GM21447 (cell line): ENCODE data around the gene PIP5K1A.
A peak's percentile ranks its signal among the peaks of the same experiment; 100 is the strongest.
"Not testable (repeated sequence)": the region's sequence is repeated elsewhere in the genome, so short reads cannot be mapped to it uniquely, and the experiment has no call there.

Experiments
- ATAC-seq: cut with Tn5 transposase; IDR thresholded peaks from one replicate; pipeline ENCODE4 v1.9.1; 2021; ENCODE audit not compliant: unreplicated experiment

Gene PIP5K1A

GRCh38 chr1:151189637-151190445 lies 8.5 kb upstream of the PIP5K1A start, which contains the start of gene VPS72:
VPS72 (minus strand) TSS chr1:151190197; CDS start chr1:151190121, 76 bp downstream.
- peak; percentile 82 for ATAC-seq

DNA sequence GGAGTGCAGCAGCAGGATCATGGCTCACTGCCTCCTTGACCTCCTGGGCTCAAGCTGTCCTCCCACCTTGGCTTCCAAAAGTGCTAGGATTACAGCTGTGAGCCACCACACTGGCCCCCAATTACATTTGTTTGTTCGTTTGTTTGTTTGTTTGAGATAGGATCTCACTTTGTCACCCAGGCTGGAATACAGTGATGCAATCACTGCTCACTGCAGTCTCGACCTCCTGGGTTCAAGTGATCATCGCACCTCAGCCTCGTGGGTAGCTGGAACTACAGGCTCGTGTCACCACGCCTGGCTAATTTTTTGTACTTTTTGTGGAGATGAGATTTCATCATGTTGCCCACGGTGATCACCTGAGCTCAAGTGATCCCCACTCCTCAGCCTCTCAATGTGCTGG lies 6.3 kb upstream of the PIP5K1A start:
- ATAC-seq = no peak

GRCh38 chr1:151193304-151193703 lies 5.0 kb upstream of the PIP5K1A start:
- ATAC-seq = no peak

DNA sequence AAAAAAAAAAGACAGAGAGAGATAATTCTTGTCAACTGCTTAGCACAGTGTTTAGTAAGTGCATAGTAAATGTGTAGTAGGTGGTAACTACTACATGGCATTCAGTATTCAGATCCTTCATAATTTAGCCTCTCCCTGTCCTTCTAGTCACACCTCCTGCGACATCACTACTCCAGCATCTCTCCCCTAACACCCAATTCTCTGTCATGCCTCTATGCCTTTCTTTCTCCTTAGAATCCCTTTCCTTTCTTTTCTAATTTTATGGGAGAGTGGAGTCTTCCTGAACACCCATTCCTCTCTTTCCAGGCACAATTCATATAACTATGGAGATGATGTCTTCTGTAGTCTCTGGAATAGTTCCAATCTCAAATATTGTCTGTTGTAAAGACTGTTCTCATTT lies 4.5 kb upstream of the PIP5K1A start:
- no peak for ATAC-seq

DNA sequence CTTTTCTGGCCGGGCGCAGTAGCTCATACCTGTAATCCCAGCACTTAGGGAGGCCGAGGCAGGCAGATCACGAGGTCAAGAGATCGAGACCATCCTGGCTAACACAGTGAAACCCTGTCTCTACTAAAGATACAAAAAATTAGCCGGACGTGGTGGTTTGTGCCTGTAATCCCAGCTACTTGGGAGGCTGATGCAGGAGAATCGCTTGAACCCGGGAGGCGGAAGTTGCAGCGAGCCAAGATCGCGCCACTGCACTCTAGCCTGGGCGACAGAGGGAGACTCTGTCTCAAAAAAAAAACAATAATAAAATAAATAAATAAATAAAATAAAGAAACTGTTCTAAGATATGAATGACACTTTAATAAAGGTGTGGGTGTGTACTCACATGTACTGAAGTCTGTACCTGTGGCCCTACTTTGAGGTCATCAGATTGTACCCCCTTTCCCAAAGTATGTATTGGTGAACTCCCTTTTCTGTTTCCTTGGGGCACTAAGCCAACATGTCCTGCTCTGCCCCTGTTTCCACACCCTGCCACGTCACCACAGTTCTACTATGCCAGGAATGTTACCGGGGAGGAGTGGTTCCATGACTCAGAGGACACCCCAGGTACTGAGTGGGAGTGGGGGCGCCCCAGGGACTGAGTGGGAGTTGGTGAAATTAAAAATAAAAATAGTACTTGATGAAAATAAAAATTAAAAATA lies 3.3 kb upstream of the PIP5K1A start:
- ATAC-seq = not testable (repeated sequence)

GRCh38 chr1:151196292-151196800 lies 2.0 kb upstream of the PIP5K1A start:
- no peak for ATAC-seq

GRCh38 chr1:151197863-151198253 lies 494 bp upstream of the PIP5K1A start:
- no peak for ATAC-seq

DNA sequence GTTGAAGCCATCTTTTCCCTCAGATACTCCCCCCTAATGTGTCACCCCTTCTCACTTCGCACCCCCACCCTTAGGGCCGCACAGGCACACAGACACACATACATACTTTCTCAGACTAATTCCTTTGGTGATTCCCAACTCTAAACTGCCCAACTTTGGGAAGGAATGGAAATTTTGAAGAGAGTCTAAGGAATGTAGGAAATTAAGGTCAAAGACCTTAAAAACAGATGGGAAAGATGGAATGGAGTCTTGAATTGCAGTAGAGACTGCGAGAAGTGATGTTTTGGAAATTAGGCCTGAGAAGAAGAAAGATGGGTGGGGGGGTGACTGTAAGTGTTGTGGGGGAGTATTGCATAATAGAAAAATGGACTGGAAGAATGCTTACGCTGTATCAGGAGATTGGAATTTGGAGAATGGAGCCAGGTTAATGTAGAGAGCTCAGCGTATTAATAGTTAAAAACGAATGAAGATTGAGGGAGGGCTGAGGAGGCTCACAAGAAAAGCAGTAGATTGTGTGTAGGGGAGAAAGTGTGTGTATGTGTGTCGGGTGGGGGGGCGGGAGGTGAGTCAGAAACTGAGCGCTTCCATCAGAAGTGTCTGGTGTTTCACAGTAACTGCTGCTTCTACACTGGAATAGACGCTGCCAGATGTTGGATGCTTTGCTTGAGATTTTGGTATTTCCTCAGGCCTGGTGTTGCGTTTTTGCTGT lies 1.7 kb downstream of the PIP5K1A start:
- ATAC-seq = no peak

DNA sequence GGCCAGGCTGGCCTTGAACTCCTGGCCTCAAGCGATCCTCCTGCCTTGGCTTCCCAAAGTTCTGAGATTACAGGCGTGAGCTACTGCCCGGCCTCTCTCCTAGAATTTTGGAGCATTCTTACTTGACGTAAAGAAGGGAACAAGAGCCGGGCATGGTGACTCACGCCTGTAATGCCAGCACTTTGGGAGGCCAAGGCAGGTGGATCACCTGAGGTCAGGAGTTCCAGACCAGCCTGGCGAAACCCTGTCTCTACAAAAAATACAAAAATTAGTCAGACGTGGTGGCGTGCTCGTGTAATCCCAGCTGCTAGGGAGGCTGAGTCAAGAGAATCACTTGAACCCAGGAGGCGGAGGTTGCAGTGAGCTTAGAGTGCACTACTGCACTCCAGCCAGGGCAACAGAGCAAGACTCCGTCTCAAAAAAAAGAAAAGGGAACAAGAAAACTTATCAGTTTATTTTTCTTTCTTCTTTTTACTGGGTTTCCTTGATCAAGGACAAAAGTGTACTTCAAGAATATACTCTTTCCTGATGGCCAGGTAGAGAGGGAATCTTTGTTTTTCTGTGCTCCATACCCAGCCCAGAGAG lies 7.1 kb downstream of the PIP5K1A start:
- not testable (repeated sequence) for ATAC-seq

DNA sequence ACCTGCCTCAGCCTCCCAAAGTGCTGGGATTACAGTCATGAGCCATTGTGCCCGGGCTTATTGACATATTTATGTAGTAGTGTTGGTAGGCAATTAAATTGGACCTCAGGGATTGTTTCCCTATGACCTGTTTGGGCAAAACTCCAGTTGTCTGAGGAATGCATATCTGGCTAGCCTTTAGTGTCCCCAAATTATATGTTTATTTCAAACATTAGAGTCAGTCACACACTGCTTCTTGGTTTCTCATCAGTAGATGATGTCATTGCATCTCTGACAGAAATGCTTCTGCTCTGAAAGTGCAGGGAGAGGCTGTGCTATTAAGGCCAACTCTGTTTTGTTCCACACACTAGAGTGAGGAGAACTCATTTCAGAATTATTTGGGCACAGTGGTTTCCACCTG lies 12.5 kb downstream of the PIP5K1A start:
- no peak for ATAC-seq

GRCh38 chr1:151211972-151212705 lies 13.8 kb downstream of the PIP5K1A start:
- no peak for ATAC-seq

- ATAC-seq = no peak
Measured at GRCh38 chr1:151213560-151213959, 15.2 kb downstream of the PIP5K1A start.

DNA sequence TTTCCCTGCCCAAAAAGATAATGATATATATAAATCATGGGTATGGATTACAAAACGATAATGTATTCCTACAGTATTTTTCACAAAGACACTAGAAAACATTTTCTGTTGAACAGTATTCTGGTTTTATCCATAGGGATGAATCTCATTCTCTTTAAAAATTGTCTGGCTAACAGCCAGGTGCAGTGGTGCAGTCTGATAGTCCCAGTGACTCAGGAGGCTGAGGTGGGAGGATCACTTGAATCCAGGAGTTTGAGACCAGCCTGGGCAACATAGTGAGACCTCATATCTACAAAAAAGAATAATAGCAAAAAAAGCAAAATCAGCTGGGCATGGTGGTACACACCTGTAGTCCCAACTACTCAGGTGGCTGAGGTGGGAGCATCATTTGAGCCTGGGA lies 23.3 kb downstream of the PIP5K1A start:
- no peak for ATAC-seq

GRCh38 chr1:151222130-151222529 lies 23.8 kb downstream of the PIP5K1A start:
- ATAC-seq = no peak

DNA sequence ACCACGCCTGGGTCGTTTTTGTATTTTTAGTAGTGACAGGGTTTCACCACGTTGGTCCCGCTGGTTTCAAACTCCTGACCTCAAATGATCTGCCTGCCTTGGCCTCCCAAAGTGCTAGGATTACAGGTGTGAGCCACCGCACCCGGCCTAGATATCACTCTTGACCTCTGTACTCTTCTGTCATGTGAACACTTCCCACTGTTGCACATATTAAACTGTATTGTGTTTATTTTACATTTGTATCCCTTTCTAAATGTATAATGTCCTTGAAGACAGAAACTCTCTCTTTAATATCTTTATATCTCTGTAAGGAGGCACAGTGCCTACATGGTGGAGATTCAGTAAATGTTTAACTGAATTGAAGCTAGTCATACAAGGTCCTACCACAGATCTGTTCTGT lies 36.9 kb downstream of the PIP5K1A start:
- ATAC-seq = no peak

- no peak for ATAC-seq
Measured at GRCh38 chr1:151237678-151238466, 39.5 kb downstream of the PIP5K1A start.

DNA sequence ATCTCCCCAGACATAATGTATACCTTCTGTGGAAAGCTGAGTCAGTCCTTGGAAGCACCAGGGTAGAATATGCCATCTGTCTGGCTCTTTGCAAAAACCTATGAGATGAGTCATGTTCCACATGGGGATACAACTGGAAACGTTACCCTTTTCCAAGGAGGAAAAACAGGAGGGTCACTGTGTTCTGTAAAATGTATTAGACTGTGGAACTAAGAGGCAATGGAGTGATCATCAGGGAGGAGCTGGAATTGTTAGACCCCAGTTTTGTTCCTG lies 40.1 kb downstream of the PIP5K1A start:
- no peak for ATAC-seq

- no peak for ATAC-seq
Measured at GRCh38 chr1:151242442-151242841, 44.1 kb downstream of the PIP5K1A start.

GRCh38 chr1:151243683-151244216 lies 45.4 kb downstream of the PIP5K1A start:
- ATAC-seq = no peak

DNA sequence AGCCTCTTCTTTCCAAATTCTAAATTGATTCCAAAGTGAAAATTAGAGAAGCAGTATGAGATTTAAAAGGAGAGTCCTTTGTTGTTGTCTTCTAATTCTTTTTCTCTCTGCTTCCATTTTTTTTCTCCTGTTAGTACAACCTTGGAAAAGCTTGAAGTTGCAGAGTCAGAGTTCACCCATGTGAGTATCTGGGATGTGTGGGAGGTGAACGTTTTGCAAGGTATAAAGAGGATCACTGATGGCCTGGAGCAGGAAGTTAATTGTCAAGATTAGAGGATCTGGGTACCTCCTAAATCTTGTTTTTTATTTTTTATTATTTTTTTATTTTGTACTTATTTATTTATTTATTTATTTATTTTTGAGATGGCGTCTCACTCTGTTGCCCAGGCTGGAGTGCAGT lies 48.4 kb downstream of the PIP5K1A start:
- no peak for ATAC-seq
